CD14-positive monocyte (primary cell): ENCODE results near the gene EXOC4. TPM values are rescaled to one million over a fixed set of nuclear protein-coding genes. Genes with fewer than 3 reads are reported as not detected.

Experiments
- DNase-seq, 3 donors: peaks; one replicate each; pipeline ENCODE4 v3.0.0-alpha.2; 2011 to 2022
- H2AFZ ChIP-seq: 2 replicates; pipeline ENCODE4 v1.6.0; 2012; ENCODE audit warnings: mild to moderate bottlenecking, low read depth, low read length, inconsistent platforms; ENCODE audit not compliant: insufficient read depth, poor library complexity, severe bottlenecking
- H3K27ac ChIP-seq, 2 donors: 1 replicate in 1 of 2; 2 replicates in 1 of 2; pipeline ENCODE4 v1.5.1; 2012 to 2013; ENCODE audit warnings: low read length in 2 of 2, control low read depth in 1 of 2, inconsistent platforms in 1 of 2, low read depth in 1 of 2, mild to moderate bottlenecking in 1 of 2
- H3K27me3 ChIP-seq, 2 donors: one replicate each; pipeline versions ENCODE4 v1.6.0 to v1.6.1; 2011 to 2013; ENCODE audit warnings: low read length in 2 of 2; ENCODE audit not compliant: control insufficient read depth in 2 of 2, insufficient read depth in 2 of 2
- H3K36me3 ChIP-seq, 2 donors: replicated peaks in 1 of 2; 1 replicate in 1 of 2; 2 replicates in 1 of 2; pipeline versions ENCODE4 v1.5.1 to v1.6.1; 2012 to 2013; ENCODE audit warnings: low read length in 2 of 2, control low read depth in 1 of 2, inconsistent platforms in 1 of 2, mild to moderate bottlenecking in 1 of 2; ENCODE audit not compliant: insufficient read depth in 2 of 2, control insufficient read depth in 1 of 2
- H3K4me1 ChIP-seq, 2 donors: 1 replicate in 1 of 2; 2 replicates in 1 of 2; pipeline versions ENCODE4 v1.5.1 to v1.6.1; 2012 to 2013; ENCODE audit warnings: low read length in 2 of 2, control low read depth in 1 of 2, inconsistent platforms in 1 of 2, mild to moderate bottlenecking in 1 of 2, moderate library complexity in 1 of 2; ENCODE audit not compliant: insufficient read depth in 2 of 2, control insufficient read depth in 1 of 2
- H3K4me2 ChIP-seq: replicated peaks from 2 replicates; pipeline ENCODE3; 2012; ENCODE audit warnings: low read length, moderate library complexity, mild to moderate bottlenecking; ENCODE audit not compliant: poor library complexity, severe bottlenecking; ENCODE audit errors: extremely low read depth
- H3K4me3 ChIP-seq, 3 experiments: fragments of 200-600 bp in 1 of 3; sonication (generic) in 1 of 3; replicated peaks in 1 of 3; 1 replicate in 2 of 3; 2 replicates in 1 of 3; pipeline ENCODE4 v1.5.1; 2011 to 2013; ENCODE audit warnings: low read length in 3 of 3, mild to moderate bottlenecking in 3 of 3, control low read depth in 2 of 3, low read depth in 2 of 3, inconsistent platforms in 1 of 3, moderate library complexity in 1 of 3
- H3K79me2 ChIP-seq: 2 replicates; pipeline ENCODE4 v1.6.0; 2012; ENCODE audit warnings: mild to moderate bottlenecking, control low read depth, inconsistent platforms, low read length, moderate library complexity; ENCODE audit not compliant: insufficient read depth
- H3K9ac ChIP-seq: 2 replicates; pipeline ENCODE4 v1.6.0; 2017; ENCODE audit warnings: low read length, mild to moderate bottlenecking; ENCODE audit not compliant: insufficient read depth, poor library complexity, severe bottlenecking
- H3K9me3 ChIP-seq, 2 donors: replicated peaks in 1 of 2; 1 replicate in 1 of 2; 2 replicates in 1 of 2; pipeline versions ENCODE4 v1.5.1 to v1.6.1; 2012 to 2013; ENCODE audit warnings: low read length in 2 of 2, control low read depth in 1 of 2; ENCODE audit not compliant: control insufficient read depth in 1 of 2, insufficient read depth in 1 of 2
- H4K20me1 ChIP-seq: 2 replicates; pipeline ENCODE4 v1.6.0; 2012; ENCODE audit warnings: mild to moderate bottlenecking, low read length, control low read depth, moderate library complexity; ENCODE audit not compliant: insufficient read depth
- H3K27ac Mint-ChIP-seq, 7 donors: one replicate each; pipeline ENCODE4 v1.8.0; 2020; ENCODE audit warnings: mild to moderate bottlenecking in 7 of 7, mixed read lengths in 7 of 7, moderate library complexity in 6 of 7, inconsistent platforms in 2 of 7
- H3K27me3 Mint-ChIP-seq, 3 donors: one replicate each; pipeline ENCODE4 v1.8.0; 2021 to 2022; ENCODE audit warnings: low read depth in 3 of 3, mild to moderate bottlenecking in 3 of 3, mixed read lengths in 3 of 3, moderate library complexity in 3 of 3, inconsistent platforms in 1 of 3
- H3K36me3 Mint-ChIP-seq, 2 donors: one replicate each; pipeline ENCODE4 v1.8.0; 2020; ENCODE audit warnings: mixed read lengths in 2 of 2, inconsistent platforms in 1 of 2, mild to moderate bottlenecking in 1 of 2
- H3K4me1 Mint-ChIP-seq: one replicate; pipeline ENCODE4 v1.8.0; 2020; ENCODE audit warnings: mild to moderate bottlenecking, mixed read lengths
- H3K4me3 Mint-ChIP-seq, 2 donors: one replicate each; pipeline ENCODE4 v1.8.0; 2020; ENCODE audit warnings: mild to moderate bottlenecking in 2 of 2, mixed read lengths in 2 of 2, moderate library complexity in 1 of 2
- H3K9me3 Mint-ChIP-seq, 7 donors: one replicate each; pipeline ENCODE4 v1.8.0; 2020 to 2022; ENCODE audit warnings: mixed read lengths in 7 of 7, mild to moderate bottlenecking in 6 of 7, moderate library complexity in 6 of 7, inconsistent platforms in 2 of 7
- WGBS: methylation state at CpG from one replicate; pipeline ENCODE4 v1.1.5; 2013; ENCODE audit warnings: missing lambda C conversion rate; ENCODE audit not compliant: insufficient coverage; 5-methylcytosine and 5-hydroxymethylcytosine counted together
- intact Hi-C, 2 donors: fragments of 100-400 bp; cut with micrococcal nuclease; formaldehyde crosslinking; loops; one replicate each; pipeline versions ENCODE4 v1.15.0 to v1.15.1; 2023
- polyA plus RNA-seq, 3 donors: library from polyadenylated mRNA; depleted of rRNA in 1 of 3; unstranded in 2 of 3; stranded (reverse) in 1 of 3; fragments of 300-500 nt in 2 of 3; fragments of >200 nt in 1 of 3; fragmentation: Illumina TruSeq in 2 of 3; gene quantifications; 1 replicate in 2 of 3; 2 replicates in 1 of 3; pipeline ENCODE4 v1.2.3, GENCODE V29; 2012 to 2021
- TF ChIP-seq, protein P1 (sequence below): fragments of 200-600 bp; IDR thresholded peaks from one replicate; pipeline ENCODE4 v1.8.0; 2022; ENCODE audit warnings: antibody characterized with exemption, mild to moderate bottlenecking

The EXOC4 gene
- polyA plus RNA-seq, 3 donors, result 20.6 to 22.3 (median 22.3) TPM

DNA sequence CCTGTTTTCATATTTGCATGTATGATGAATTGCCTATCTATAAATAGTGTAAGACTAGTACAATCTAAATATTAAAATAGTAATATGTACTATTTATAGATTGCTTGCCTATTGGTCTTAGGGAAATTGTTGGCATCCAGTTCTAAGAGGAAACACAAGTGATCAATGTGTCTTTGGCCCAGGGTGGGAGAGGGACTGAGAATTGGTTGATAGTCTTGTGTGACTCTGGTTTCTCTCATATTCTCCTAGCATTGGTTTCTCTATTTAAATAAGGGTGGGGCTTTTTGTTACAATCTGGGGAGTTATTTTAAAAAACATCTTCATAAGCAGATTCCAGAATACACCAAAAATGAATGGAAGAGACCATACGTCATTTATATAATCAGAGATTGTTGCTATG is 250.1 kb downstream of the EXOC4 start:
- Mint-ChIP-seq H3K4me3 (no peak overlapping the region), H3K4me1 (no peaks in the 10 kb centered on the region), H3K27me3 (no peaks in the 10 kb centered on the region), H3K9me3 (peaks cover 0 to 4% (median 2%) of the 10 kb centered on the region in 7 donors), H3K27ac (no peak overlapping the region), H3K36me3 (peaks cover 0 to 4% of the 10 kb centered on the region in 2 donors)
- Histone ChIP-seq H3K27ac (no peak overlapping the region), H3K4me3 (no peak overlapping the region), H3K9ac (no peak overlapping the region), H2AFZ (no peak overlapping the region), H3K36me3 (no peaks in the 10 kb centered on the region), H3K4me2 (no peak overlapping the region), H3K9me3 (no peaks in the 10 kb centered on the region), H4K20me1 (no peaks in the 10 kb centered on the region), H3K4me1 (no peaks in the 10 kb centered on the region), H3K27me3 (no peaks in the 10 kb centered on the region), H3K79me2 (no peaks in the 10 kb centered on the region)
- intact Hi-C loops, result no loop called here
- no CpG with 5 or more reads among the region's 1 CpG for whole genome bisulfite sequencing
- DNase-seq, result no peak
- TF ChIP-seq, protein P1, sequence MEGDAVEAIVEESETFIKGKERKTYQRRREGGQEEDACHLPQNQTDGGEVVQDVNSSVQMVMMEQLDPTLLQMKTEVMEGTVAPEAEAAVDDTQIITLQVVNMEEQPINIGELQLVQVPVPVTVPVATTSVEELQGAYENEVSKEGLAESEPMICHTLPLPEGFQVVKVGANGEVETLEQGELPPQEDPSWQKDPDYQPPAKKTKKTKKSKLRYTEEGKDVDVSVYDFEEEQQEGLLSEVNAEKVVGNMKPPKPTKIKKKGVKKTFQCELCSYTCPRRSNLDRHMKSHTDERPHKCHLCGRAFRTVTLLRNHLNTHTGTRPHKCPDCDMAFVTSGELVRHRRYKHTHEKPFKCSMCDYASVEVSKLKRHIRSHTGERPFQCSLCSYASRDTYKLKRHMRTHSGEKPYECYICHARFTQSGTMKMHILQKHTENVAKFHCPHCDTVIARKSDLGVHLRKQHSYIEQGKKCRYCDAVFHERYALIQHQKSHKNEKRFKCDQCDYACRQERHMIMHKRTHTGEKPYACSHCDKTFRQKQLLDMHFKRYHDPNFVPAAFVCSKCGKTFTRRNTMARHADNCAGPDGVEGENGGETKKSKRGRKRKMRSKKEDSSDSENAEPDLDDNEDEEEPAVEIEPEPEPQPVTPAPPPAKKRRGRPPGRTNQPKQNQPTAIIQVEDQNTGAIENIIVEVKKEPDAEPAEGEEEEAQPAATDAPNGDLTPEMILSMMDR, result no peak

DNA sequence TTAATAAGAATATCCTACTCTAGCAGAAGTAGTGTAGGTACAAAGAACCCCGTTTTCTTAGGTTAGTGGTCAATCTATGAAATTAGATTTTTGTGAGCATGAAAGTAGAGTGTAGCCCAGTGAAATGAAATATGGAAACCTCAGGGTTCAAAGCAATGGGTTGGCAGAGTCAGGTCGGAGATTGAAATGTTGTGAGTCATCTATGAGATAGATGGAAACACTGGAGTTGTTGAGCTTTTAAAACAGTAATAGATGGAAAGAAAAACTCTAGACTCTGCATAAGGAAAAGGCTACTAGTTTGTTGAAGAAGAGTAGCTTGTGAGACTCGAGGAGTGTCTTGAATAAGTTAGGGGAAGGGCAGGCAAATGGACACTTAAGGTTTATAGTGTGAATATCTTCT is 251.9 kb downstream of the EXOC4 start:
- DNase-seq, result no peak
- no peak overlapping the region for H3K9ac ChIP-seq
- WGBS, result 100% methylated on average over 2 of the region's 3 CpGs
- Mint-ChIP-seq H3K27ac (no peak overlapping the region), H3K9me3 (peaks cover 0 to 5% (median 0%) of the 10 kb centered on the region in 7 donors), H3K27me3 (no peaks in the 10 kb centered on the region), H3K4me3 (no peak overlapping the region), H3K36me3 (no peaks in the 10 kb centered on the region), H3K4me1 (no peaks in the 10 kb centered on the region)
- H3K9me3 ChIP-seq, result no peaks in the 10 kb centered on the region
- H3K4me1 ChIP-seq, result no peaks in the 10 kb centered on the region
- TF ChIP-seq, protein P1, result no peak
- H3K4me3 ChIP-seq, result no peak overlapping the region
- no peaks in the 10 kb centered on the region for H3K27me3 ChIP-seq
- H2AFZ ChIP-seq, result no peak overlapping the region
- H3K36me3 ChIP-seq, result no peaks in the 10 kb centered on the region
- H4K20me1 ChIP-seq, result no peaks in the 10 kb centered on the region
- no peak overlapping the region for H3K27ac ChIP-seq
- H3K4me2 ChIP-seq, result no peak overlapping the region
- H3K79me2 ChIP-seq, result no peaks in the 10 kb centered on the region
- intact Hi-C loops, result no loop called here
